NCI-H146 (cell line): ENCODE results near the gene NDUFB5.

Experiments
- DNase-seq: peaks from one replicate; lab custom pipeline; 2025; lab: John Stamatoyannopoulos, UW

Gene NDUFB5

DNA sequence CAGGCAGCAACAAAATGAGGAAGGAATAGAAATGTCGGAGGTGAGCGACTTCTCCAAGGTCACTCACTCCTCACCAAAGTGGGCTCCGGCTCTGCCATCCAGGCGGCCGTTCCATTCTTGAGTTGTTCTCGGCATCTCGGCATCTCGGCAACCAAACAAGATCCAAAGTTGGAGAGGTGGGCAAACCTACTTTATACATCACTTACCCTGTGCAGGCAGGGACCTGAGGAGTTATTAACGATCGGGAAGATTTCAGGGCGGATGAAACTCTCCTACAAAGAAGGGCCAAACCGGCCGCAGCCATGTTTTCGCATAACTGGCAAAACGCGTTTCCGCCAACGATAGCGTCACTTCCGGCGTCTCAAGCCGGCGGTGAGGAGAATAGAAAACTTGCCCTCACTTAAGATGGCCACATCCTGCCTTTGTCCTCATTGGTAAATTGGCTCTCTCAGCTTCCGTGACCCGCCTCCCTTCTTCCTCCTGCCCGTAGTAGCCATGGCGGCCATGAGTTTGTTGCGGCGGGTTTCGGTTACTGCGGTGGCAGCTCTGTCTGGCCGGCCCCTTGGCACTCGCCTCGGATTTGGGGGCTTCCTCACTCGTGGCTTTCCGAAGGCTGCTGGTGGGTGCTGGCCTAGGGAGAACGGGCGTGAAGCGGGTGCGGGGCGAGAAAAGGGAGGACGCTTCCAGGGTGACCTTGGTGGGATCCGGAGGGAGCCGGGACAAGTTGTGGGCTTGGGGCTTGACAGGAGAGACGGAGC is at the start of gene NDUFB5, which contains the start of gene MRPL47:
Gene NDUFB5, plus strand, starts transcription at position 474 of the 758 bp plus-strand sequence. Its CDS starts 22 bp downstream, at position 496.
Gene MRPL47, minus strand, starts transcription at position 318 of the 758 bp plus-strand sequence. Its CDS starts 14 bp downstream, at position 304.
- DNase-seq, result peak; percentile 98

DNA sequence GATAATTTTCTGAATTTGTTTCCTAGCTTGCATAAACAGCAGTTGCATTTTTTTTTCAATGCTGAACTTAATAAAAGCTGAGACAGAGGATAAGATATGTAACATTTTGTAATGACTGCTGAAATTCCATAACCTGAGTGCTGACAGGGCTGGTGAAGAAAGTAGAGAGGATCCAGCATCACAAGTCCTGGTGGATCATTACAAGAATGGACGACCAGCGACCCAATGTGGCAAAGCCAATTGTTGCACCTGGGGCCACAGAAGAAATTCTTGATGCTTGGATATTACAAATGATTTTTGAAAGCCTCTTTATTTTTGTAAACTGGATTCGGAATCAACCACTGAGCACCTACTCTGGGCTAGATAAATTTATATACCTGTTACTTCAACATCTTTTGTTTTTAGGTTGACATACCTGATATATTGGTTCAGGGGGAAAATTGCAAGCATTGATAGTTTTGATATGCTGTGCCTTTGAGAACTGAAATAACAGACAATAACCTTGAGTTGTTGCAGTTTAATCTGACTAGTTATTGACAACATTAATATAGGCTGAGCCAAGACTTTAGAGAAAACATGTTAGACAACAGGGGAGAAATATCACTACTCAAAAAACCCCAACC is 45.7 kb upstream of the NDUFB5 start:
- DNase-seq, result peak; percentile 74

DNA sequence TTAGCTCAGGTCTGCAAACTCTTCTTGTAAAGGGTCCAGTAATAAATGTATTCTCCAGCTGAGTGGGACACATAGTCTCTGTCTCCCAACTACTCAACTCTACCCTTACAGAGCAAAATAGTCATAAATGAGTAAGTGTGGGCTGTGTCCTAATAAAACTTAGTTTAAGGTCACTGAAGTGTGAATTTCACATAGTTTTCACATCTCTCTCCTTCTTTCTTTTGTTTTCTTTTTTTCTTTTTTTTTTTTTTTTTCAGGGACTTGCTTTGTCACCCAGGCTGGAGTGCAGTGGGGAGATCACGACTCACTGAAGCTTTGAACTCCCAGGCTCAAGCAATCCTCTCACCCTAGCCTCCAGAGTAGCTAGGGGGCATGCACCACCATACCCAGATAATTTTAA is 43.8 kb upstream of the NDUFB5 start:
- no peak for DNase-seq

DNA sequence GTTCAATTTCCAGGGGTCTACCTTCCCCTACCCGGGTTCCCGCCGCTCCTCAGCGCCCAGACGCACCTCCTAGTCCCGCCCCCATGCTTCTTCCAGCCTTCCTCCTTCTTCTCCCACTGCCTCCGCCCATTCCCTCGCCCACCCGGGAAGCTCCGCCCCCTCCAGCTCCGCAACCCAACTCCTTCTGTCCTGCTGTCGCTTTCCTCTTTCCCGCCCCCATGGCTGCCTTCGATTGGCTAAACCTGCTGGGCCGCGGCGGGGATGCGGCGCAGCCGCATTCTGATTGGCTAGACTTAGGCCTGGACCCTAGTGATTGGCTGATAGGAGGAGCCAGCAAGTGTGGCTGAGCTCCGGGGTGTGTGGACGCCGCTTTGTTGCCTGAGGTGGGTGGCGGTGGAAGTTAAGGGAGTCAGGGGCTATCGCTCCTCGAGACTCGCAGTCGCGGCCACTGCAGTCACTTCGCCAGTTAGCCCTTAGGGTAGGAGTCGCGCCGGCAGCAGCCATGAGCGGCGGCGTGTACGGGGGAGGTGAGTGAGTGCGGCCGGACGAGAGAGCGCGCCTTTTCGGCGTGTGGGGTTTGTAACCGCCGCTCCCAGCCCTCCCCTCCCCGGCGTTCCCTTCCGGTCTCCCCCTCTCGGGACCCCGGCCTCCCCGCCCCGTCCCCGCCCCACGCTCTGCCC is 41.9 kb upstream of the NDUFB5 start, which contains the start of gene ACTL6A:
Gene ACTL6A, plus strand, starts transcription at position 336 of the 680 bp plus-strand sequence. Its CDS starts 167 bp downstream, at position 503.
- peak; percentile 100 for DNase-seq

DNA sequence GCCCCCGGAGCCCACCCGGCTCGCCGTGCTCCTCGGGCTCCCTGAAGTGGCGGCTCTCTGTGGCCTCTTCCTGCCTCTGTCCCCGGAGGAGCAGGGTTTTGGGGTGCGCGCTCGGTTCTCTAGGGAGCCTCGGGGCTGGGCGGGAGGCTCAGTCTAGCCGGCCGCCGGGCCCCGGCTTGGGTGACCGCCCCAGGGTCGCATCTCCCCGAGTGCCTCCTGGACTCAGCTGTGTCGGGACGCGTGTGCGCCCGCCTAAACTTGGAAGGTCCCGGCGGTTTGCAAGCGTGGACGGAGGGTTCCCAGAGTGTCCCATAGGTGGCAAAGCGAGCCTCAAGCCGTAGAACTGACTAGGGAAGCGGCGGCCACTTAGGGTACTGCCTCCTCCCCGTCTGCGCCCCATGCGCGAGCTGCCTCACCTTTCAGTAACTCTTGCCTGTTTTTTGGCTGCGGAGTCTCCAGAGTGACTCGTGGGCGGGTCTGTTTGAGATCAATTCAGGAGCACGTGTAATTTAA is 41.3 kb upstream of the NDUFB5 start:
- DNase-seq, result peak; percentile 74

DNA sequence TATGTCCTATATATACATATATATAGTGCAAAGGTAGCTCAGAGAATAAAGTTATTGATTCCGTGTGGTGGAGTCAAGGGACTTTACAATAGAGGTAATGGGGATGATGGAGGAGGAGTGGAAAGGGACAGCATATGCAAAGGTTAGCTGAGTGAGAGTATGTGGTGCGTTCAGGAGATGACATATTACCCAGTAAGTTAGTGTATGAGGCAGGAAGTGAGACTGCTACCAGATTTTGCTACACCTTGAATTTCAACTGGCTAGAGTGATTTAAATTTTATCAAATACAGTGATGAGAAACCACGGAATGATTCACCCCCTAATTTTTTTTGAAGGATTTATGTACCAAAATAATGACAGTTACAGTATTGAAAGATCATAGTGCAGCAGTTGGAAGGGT is 39.1 kb upstream of the NDUFB5 start:
- no peak for DNase-seq

DNA sequence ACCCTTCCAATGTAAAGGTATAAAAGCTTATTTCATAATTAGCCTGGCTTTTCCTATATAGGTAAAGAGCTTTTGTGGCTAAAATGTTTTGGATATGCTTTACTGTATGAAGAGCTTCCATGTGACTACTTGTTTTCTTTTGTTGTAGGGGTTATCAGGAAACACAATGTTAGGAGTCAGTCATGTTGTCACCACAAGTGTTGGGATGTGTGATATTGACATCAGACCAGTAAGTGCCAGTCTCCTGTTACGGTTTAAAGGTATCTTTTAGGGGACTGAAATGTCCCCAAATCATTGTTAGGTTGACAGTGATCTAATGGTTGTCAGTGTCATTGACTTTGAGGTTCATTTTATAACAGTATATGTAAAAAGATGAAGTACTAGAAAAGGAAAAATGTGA is 23.6 kb upstream of the NDUFB5 start:
- no peak for DNase-seq

DNA sequence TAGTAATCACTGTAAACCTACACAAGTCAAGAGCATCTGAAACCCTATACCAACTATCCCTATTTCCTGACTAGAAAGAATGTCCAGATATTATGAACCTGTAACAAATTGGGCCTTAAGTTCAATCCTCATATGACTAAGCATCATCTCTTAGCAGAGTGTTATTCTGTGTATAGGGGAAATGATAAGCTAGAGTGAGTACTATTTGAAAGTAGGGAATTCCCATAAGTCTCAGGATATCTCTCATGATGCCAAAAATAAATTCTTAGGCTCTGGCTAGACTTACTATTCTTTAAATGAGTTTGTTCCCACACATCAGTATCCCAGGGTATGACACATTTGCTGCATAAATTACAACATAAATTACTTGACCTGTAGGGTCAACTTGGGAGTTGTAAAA is 15.5 kb upstream of the NDUFB5 start:
- no peak for DNase-seq

DNA sequence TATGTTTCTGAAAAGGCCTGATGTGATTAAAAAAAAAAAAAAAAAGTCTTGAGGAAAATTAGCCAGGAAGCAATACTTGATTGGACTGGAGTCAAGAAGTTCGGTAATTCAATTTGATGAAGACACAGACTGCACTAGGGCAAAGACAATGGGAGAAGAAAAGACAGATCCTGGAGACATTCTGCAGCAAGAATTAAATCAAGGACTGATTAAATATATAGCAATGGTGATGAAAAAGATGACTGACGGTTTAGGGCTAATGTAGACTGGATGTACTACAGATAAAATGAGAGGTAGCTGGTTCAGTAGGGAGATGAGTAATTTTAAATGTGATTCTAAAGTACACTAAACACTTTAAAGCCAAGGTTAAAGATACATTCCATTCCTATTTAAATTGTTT is 13.9 kb upstream of the NDUFB5 start:
- DNase-seq, result no peak

DNA sequence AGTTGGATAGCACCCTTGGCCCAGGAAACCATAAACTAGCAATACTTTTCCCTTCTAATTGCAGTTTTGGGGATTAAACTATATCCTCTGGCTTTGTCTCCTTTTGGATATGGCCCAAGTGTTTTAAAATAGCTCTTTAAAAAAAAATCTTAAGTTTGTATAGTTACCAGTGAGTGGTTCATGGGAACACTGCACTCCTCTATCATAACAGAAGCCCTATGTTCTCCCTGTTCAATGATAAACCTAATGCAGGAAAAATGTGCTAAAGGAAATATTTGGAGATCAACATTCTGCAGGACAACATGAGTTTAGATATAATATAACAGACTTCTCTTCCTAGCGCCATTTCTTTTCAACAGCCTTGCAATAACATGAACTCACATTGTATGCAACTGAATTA is 13.3 kb upstream of the NDUFB5 start:
- DNase-seq, result no peak

DNA sequence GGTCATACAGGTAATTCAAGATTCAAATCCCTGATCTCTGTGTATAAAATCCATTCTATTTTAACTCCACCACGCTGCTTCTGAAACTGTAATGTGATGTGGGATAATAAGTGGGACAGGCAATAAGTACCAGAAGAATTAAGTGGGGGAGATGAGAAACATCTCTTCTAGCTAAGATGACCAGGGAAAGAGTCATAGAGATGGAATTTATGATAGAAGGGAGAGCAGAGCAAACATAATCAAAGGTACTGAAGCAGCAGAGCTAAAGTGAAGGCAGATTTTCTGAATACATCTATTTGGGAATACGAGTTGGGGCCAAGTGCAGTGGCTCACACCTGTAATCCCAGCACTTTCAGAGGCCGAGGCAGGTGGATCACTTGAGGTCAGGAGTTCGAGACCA is 5.1 kb upstream of the NDUFB5 start:
- no peak for DNase-seq

DNA sequence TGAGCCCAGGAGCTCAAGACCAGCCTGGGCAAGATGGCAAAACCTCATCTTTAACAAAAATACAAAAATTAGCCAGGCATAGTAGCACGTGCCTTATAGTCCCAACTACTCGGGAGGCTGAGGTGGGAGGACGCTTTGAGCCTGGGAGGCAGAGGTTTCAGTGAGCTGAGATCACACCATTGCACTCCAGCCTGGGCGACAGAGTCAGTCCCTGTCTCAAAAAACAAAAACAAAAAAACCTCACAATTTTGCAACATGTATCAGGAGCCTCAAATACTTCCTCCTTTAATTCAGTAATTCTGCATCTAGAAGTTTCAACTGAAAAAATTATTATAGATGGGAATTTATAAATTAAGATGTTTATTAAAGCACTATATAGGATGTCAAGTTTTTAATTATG is 1.3 kb upstream of the NDUFB5 start:
- DNase-seq, result no peak

DNA sequence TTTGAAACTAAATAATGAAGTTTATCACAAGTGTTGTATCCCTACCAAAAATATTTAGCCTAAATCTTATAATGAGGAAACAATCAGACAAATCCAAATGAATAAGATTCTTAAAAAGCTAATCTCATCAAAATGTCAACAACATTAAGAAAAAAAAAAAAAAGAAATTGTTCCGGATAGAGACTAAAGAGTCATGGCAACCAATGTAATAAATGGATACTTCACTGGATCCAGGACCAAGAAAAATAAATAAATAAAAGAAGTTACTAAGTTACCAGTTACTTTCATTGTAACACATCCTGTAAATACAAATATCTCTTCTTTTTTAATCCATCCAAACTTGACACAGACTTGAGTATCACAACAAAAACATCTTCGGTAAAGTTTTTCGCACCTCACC is 763 bp upstream of the NDUFB5 start:
- DNase-seq, result no peak

DNA sequence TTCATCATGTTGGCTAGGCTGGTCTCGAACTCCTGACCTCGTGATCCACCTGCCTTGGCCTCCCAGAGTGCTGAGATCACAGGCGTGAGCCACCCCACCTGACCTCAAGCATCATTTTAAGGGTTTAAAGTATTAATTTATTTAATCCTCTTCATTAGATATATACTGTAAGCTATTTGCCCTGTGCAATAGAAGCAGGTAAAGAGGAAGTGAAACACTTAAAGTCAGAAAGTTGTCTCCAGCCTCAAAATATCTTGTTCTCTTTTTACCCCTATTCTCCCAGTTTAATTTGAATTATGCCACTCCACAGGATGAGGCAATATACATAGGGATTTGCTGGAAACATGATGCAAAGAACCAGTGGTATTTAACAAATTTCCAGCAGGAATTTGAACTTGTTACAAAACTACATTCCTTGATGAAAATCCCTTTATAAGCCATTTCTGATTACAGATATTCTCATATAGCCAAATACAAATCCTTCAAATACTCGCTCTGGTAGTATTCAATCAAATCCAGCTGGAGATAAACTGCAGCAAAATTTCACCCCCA is 2.0 kb downstream of the NDUFB5 start:
- no peak for DNase-seq

DNA sequence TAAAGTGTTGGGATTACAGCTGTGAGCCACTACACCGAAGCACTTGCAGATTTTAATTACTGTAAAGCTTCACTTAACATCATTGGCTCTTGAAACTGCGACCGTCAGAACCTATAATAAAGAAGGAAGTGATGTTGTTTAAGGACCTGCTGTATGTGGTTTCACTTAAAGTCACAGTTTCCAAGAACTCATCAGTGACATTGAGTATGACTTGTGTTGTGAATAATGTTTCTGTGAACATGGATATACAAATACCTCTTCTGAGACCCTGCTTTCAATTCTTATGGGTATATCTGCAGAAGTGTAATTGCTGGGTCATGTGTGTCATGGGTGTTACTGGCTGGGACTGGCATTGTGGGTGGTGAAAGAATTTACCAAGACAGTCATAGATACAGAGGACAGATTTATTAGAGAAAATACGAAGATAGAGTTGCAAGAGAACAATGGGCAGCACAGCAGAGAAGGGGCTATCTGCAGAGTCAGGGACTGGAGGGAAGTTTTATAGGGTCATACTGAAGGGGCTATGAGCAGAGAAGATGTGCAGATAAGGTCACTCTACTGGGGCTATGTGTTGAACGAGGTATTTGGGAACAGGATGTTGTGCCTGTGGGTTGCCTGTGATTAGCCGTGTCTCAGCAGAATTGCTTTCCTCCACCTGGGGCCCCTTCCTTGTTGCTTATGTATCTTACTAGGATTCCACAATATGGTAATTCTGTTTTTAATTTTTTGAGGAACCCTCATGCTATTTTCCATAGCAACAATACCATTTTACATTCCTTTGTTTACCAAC is 4.5 kb downstream of the NDUFB5 start:
- no peak for DNase-seq

DNA sequence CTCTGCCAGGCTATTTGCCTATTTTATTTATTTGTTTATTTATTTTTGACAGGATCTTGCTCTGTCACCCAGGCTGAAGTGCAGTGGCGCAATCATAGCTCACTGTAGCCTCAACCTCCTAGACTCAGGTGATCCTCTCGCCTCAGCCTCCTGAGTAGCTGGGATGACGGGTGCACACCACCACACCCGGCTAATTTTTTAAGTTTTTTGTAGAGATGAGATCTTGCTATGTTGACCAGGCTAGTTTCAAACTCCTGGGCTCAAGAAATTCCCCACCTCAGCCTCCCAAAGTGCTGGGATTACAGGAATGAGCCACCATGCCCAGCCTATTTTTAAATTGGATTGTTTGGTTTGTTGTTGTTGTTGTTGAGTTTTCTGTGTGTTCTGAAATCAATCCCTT is 5.5 kb downstream of the NDUFB5 start:
- no peak for DNase-seq

DNA sequence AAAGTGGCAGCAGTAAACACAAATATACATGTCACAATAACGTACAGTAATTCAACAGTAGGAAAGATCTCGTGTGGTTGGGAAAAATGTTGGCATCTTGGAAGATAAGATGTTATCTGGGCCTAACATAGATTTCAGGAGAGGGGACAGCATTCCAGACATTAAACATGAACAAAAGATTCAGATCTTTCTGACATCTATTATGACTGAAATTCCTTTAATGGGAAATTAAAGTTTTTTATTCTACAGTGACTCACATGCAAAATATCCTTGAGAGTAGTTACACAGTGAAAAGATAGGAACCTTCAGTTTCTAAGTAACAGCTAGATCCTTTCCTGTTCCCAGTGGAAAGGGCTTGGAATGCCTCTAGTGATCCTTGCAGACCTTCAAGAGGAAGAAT is 9.2 kb downstream of the NDUFB5 start:
- DNase-seq, result no peak

DNA sequence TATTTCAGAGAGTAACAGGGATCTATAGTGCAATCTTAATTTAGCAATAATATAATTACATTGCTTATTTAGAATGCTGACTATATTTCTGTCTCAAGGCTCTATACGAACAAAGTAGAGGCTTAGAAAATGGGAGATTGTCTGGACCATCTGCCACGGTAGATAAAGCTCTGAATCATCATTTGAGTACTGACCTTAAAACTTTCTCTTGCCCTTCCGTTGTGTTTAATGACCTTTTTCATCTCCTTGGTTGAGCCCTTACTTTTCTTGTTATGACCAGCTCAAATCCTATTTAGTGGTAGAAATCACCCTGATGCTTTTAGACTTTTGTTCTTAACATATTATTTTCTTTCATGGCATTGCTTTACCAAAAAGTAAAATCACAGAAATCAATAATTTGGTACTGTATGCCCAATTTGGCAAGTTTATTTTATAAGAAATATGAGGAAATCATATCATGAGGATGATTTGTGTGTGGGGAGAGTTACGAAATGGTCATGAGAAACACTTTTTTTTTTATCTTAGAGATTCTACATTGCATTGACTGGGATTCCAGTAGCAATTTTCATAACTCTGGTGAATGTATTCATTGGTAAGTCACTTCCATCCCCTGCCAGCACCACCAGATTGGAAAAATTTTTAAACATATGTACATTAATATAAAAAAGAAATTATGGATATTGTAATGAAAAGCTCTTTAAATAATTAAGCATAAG is 11.0 kb downstream of the NDUFB5 start:
- DNase-seq, result no peak

DNA sequence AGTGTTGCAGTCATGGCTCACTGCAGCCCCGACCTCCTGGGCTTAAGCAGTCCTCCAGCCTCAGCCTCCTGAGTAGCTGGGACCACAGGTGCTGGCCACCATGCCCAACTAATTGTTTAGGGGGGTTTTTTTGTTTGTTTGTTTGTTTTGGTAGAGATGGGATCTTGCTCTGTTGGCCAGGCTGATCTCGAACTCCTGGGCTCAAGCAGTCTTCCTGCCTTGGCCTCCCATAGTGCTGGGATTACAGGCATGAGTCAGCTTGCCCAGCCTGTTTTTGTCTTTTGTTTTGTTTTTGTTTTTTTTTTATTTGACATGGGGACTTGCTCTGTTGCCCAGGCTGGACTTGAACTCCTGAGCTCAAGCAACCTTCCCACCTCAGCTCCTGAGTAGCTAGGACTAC is 17.4 kb downstream of the NDUFB5 start:
- no peak for DNase-seq

DNA sequence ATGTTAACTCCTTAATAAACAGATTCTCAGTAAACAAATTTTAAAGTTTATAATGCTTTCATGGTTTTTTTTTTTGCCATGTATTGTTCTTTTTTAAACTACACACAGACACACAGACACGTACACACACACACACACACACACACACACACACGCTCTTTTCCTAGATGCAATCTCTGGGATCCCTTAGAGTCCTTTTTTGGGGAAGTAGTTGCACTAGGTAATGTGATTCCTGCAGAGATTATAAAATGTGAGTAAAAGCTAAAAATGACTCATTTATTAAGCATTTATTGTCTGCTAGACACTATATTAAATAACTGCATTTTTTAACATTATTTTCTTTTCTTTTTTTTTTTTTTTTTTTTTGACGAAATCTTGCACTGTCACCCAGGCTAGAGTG is 19.9 kb downstream of the NDUFB5 start:
- no peak for DNase-seq
